Activated CD8-positive, alpha-beta T cell treated with anti-CD3 and anti-CD28 coated beads for 36 hours (primary cell): ENCODE results near the gene GPN2. TPM values are rescaled to one million over a fixed set of nuclear protein-coding genes. Genes with fewer than 3 reads are reported as not detected.

Source experiments
- ATAC-seq: fragments of 200-7000 bp; cut with Tn5 transposase; one replicate; pipeline ENCODE4 v1.10.0; 2021; ENCODE audit warnings: mild to moderate bottlenecking, moderate library complexity
- CTCF ChIA-PET: fragments of 350-600 bp; sonication (Branson Sonifier 250); formaldehyde crosslinking; loops from one replicate; lab custom pipeline; 2021; ENCODE audit warnings: antibody characterized with exemption; lab: Charles Lee
- POLR2A ChIA-PET: fragments of 350-600 bp; sonication (Branson Sonifier 250); formaldehyde crosslinking; loops from one replicate; lab custom pipeline; 2021; ENCODE audit warnings: antibody characterized with exemption; lab: Charles Lee
- DNase-seq: peaks from one replicate; pipeline ENCODE4 v3.0.0-alpha.2; 2020
- H3K27ac Mint-ChIP-seq: one replicate; pipeline ENCODE4 v1.8.0; 2021; ENCODE audit warnings: mild to moderate bottlenecking, mixed read lengths
- H3K27me3 Mint-ChIP-seq: one replicate; pipeline ENCODE4 v1.8.0; 2021; ENCODE audit warnings: mixed read lengths
- H3K36me3 Mint-ChIP-seq: one replicate; pipeline ENCODE4 v1.8.0; 2021; ENCODE audit warnings: low read depth, mixed read lengths
- H3K4me1 Mint-ChIP-seq: one replicate; pipeline ENCODE4 v1.8.0; 2021; ENCODE audit warnings: low read depth, mixed read lengths
- H3K4me3 Mint-ChIP-seq: one replicate; pipeline ENCODE4 v1.8.0; 2021; ENCODE audit warnings: mild to moderate bottlenecking, moderate library complexity, mixed read lengths
- H3K9me3 Mint-ChIP-seq: one replicate; pipeline ENCODE4 v1.8.0; 2021; ENCODE audit warnings: mixed read lengths
- CTCF ChIP-seq: fragments of 200-600 bp; IDR thresholded peaks from one replicate; pipeline ENCODE4 v1.8.0; 2022; ENCODE audit warnings: antibody characterized with exemption, mild to moderate bottlenecking
- intact Hi-C: fragments of 100-400 bp; cut with micrococcal nuclease; formaldehyde crosslinking; loops from one replicate; pipeline ENCODE4 v1.10.0; 2022
- total RNA-seq, 2 experiments: library from RNA; stranded (reverse); gene quantifications; one replicate each; pipeline ENCODE4 v1.2.3, GENCODE V29; 2021

GPN2 gene
- total RNA-seq, 2 experiments from 2014 or later: 45.9 to 47.9 TPM

- no peaks in the 10 kb centered on the region for H3K9me3 Mint-ChIP-seq
- DNase-seq (no peak), ATAC-seq (no peak)
- no peak for TF ChIP-seq CTCF
- peaks cover 37% of the 10 kb centered on the region for H3K36me3 Mint-ChIP-seq
- H3K4me1 Mint-ChIP-seq: peaks cover 30% of the 10 kb centered on the region
- intact Hi-C loops: no loop called here
- H3K27me3 Mint-ChIP-seq: no peaks in the 10 kb centered on the region
- POLR2A ChIA-PET: no interaction called here
- no peak overlapping the region for H3K4me3 Mint-ChIP-seq
- H3K27ac Mint-ChIP-seq: peak overlapping the region; percentile 6
- CTCF ChIA-PET: interaction anchor here (0.6 to 1.4 kb wide), 2 partner anchors 14 to 293 kb away, joined by 3 read pairs; no protein-coding TSS in a partner anchor
Measured at GRCh38 chr1:26894263-26894662, 4.2 kb upstream of the GPN2 start.

- Mint-ChIP-seq H3K27ac (peak overlapping the region; percentile 94), H3K4me3 (peak overlapping the region; percentile 97), H3K4me1 (peaks cover 29% of the 10 kb centered on the region), H3K9me3 (no peaks in the 10 kb centered on the region), H3K27me3 (no peaks in the 10 kb centered on the region), H3K36me3 (peaks cover 50% of the 10 kb centered on the region)
- peak; percentile 50 for ATAC-seq
- no peak for DNase-seq
- ChIA-PET POLR2A (interaction anchor here (0.8 to 7.1 kb wide), 10 partner anchors 9 to 101 kb away, joined by 3 to 91 read pairs (median 4); partner anchors contain the start of genes GPATCH3 and NUDC), CTCF (interaction anchor here (1.0 to 4.6 kb wide), 9 partner anchors 9 to 69 kb away, joined by 3 to 19 read pairs (median 5); partner anchors contain the start of genes GPATCH3 and NUDC)
- intact Hi-C loops: no loop called here
- TF ChIP-seq CTCF: no peak
Measured at GRCh38 chr1:26890467-26890796, 349 bp upstream of the GPN2 start.

GRCh38 chr1:26888231-26888630 is 1.9 kb downstream of the GPN2 start:
- DNase-seq: no peak
- Mint-ChIP-seq H3K36me3 (peaks cover 59% of the 10 kb centered on the region), H3K27ac (peak overlapping the region; percentile 94), H3K9me3 (no peaks in the 10 kb centered on the region), H3K27me3 (no peaks in the 10 kb centered on the region), H3K4me1 (peaks cover 29% of the 10 kb centered on the region), H3K4me3 (peak overlapping the region; percentile 97)
- CTCF ChIA-PET: interaction anchor here (0.6 to 4.6 kb wide), 11 partner anchors 10 to 285 kb away, joined by 3 to 19 read pairs (median 4); partner anchors contain the start of gene GPATCH3
- POLR2A ChIA-PET: interaction anchor here (0.6 to 7.1 kb wide), 8 partner anchors 10 to 411 kb away, joined by 3 to 91 read pairs (median 4); partner anchors contain the start of gene GPATCH3
- intact Hi-C loops: loop anchor here (5.0 kb wide), 1 partner anchor 36 kb away; no protein-coding TSS in a partner anchor
- ATAC-seq: no peak
- no peak for TF ChIP-seq CTCF

- CTCF ChIA-PET: interaction anchor here (0.6 to 4.6 kb wide), 17 partner anchors 8 to 289 kb away, joined by 3 to 19 read pairs (median 3); partner anchors contain the start of gene GPATCH3
Measured at GRCh38 chr1:26887125-26887524, 3.0 kb downstream of the GPN2 start.

More at GRCh38 chr1:26887125-26887524, 3.0 kb downstream of the GPN2 start:
- TF ChIP-seq CTCF: no peak
- Mint-ChIP-seq H3K4me3 (no peak overlapping the region), H3K27me3 (no peaks in the 10 kb centered on the region), H3K9me3 (no peaks in the 10 kb centered on the region), H3K4me1 (peaks cover 29% of the 10 kb centered on the region), H3K27ac (peak overlapping the region; percentile 56), H3K36me3 (peaks cover 61% of the 10 kb centered on the region)
- no peak for ATAC-seq
- intact Hi-C loops: loop anchor here (2.0 to 5.0 kb wide), 2 partner anchors 14 to 35 kb away; partner anchors contain the start of gene GPATCH3
- peak; percentile 27 for DNase-seq
- POLR2A ChIA-PET: interaction anchor here (1.0 to 7.1 kb wide), 3 partner anchors 12 to 54 kb away, joined by 3 to 91 read pairs (median 37); partner anchors contain the start of gene GPATCH3
